CD4-positive, alpha-beta T cell treated with Interleukin-21 for 1 hour (primary cell): ENCODE results near the gene UBE2V1.

ENCODE experiments used
- DNase-seq: peaks from one replicate; pipeline ENCODE4 v3.0.0-alpha.2; 2020

UBE2V1 gene

GRCh38 chr20:50058662-50059402 lies 54.1 kb downstream of the UBE2V1 start:
- DNase-seq = no peak

DNA sequence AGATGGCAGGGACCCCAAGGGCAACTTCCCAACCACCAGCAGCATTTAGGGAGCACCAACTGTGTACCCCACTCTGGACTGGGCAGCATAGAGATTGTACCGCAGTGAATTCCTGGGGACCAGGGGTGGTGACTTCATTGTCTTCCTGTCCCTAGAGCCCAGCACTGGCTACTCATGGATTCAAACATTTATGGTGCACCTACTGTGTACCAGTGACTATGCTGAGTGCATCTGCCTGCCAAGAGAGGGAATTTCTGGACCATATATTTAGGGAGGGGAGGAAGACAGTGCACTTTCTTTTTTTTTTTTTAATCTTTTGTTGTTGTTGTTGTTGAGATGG lies 55.3 kb downstream of the UBE2V1 start:
- DNase-seq = no peak

- DNase-seq = no peak
These were observed 55.8 kb downstream of the UBE2V1 start for GRCh38 chr20:50056951-50057713.

- no peak for DNase-seq
These were observed 56.5 kb downstream of the UBE2V1 start for GRCh38 chr20:50056408-50056926.

DNA sequence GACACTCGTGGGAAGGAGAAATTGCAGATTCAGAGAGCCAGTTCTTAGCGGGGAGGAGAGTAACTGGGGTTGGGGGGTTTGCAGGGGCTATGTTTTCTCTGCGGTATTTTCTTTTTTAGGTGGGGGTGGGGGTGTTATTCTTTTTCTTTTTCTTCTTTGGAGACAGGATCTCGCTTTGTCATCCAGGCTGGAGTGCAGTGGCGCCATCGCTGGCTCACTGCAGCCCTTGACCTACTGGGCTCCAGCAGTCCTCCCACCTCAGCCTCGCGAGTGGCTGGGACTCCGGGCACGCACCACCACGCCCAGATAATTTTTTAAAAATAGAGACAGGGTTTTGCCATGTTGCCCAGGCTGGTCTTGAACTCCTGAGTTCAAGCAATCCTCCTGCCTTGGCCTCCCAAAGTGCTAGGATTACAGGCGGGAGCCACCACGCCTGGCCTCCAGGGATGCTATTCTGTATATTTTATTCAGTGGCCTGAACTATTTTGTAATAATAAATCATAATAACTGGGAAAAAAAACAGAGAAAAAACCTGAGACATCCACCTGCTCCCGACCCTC lies 57.3 kb downstream of the UBE2V1 start:
- no peak for DNase-seq

DNA sequence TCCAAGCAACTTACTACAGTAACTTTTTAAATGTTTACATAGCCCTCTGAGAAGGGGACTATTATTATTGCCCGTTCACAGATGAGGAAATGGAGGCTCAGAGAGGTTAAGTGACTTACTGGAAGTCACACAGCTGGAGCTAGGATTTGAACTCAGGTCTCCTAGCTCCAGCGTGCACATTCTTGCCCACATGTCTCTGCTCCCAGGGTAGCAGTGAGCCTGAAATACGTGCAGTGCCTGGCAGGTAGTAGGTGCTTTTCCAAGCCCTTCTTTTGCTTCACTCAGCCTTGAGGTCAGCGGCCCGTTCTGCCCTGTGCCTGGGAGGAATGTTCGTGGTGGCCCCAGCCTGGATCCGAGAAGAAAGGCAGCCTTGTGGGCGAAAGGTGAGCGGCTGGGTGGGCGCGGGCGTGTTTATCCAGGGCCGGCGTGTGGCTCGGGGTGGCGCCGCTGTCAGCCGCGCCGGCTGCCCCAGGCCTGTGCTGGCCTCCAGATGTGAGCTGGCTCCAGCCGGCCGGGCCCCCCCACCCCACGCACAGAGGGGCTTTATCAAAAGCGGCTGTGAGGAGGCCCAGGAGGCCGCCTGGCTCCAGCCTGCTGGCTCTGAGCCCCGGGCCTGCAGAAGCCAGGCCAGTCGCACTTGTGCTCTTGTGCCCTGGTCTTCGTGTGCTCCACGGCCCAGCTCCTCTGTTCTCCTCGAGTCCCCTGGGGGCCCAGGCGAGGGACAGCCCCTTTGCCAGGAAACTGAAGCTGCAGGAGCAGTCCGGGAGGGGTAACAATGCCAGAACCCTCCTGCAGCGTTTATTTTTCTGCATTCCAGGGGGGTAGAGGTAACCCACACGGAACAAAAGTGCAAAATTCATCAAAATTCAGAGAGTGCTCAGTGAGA lies 58.1 kb downstream of the UBE2V1 start:
- no peak for DNase-seq

GRCh38 chr20:50054231-50054547 lies 58.8 kb downstream of the UBE2V1 start:
- DNase-seq = no peak

GRCh38 chr20:50053362-50054230 lies 59.4 kb downstream of the UBE2V1 start:
- DNase-seq = no peak

DNA sequence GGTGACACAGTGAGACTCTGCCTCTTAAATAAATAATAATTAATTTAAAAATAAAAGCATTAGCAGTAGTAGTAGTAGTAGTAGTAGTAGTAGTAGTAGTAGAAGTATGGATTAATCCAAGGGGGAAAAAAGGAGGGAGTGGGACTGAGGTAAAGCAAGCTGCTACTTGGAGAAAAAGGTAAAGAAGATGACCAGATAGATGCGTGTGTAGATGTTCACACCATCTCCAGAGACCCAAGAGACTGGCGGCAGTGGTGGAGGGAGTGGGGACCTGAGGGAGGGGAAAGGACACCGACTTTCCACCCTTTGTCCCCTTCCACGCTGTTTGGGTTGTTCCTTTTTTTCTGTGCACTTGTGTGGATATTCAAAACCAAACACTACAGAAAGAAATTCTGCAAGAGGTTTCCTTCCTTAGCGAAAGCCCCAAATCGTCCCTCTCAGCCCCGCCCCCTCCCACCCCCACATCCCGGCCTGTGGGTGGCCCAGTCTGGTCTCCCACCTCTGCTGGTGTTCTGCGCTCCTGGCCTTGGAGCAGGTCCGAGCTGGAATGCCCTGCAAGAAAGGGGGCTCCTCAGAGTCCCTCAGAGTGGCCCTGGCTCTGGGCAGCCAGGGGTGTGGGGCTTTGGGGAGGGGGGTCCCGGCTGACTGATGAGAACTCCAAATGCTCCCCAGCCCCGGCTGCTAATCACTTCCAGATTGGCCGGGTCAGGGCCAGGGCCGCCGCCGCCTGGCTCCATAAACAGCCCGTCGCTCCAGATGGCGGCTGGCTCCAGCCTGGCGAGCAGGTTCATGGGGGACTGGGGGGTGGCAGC lies 60.2 kb downstream of the UBE2V1 start:
- DNase-seq = no peak

DNA sequence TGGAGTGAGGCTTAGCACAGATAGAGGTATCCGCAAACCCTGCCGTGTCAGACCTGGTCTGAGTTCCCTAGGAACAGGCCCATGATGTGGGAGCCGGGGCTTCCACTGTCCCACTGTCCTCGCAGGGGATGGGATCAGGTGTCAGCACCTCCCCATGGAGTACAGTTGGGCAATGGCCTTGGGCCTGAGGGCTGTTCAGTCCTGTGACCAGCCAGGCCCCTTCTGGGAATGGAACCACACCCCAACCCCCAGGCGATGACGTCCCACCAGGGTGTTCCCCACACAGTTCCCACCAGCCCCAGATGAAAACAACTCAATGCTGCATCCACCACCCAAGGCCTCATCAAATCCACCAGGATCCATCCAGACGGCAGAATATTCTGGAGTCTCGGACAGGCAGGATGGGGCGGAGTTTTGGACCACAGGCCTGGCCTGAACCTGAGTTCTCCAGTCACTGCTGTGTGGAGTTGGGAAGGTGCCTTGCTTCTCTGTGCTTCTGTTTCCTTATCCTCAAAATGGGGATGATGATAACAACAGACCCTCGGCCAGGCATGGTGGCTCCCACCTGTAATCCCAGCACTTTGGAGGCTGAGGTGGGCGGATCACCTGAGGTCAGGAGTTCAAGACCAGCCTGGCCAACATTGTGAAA lies 62.2 kb downstream of the UBE2V1 start:
- DNase-seq = no peak

- no peak for DNase-seq
These were observed 62.7 kb downstream of the UBE2V1 start for GRCh38 chr20:50050214-50050613.

DNA sequence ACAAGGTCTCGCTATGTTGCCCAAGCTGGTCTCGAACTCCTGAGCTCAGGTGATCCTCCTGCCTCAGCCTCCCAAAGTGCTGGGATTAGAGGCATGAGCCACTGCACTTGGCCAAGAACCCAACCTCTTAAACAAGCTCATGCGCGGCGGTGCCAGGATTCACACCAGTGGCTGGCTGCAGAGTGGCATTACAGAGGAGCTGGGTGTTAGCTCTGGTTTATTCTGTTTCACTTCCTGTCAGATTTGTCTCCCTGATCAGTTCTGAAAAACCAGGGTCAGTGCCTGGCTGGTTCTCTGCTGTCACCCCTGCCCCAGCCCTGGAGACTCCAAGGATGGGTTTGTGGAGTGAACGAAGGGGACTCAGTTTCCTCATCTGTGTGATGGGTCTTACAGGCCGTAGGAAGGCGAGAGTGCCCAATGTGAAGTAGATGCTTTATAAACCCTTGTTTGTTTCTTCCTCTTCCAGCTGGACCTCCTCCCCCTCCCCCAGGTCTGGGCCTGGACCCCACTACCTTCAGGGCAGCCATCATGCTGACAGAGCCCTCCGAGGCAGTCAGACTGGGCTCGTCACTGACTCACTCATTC lies 63.4 kb downstream of the UBE2V1 start:
- DNase-seq = no peak

DNA sequence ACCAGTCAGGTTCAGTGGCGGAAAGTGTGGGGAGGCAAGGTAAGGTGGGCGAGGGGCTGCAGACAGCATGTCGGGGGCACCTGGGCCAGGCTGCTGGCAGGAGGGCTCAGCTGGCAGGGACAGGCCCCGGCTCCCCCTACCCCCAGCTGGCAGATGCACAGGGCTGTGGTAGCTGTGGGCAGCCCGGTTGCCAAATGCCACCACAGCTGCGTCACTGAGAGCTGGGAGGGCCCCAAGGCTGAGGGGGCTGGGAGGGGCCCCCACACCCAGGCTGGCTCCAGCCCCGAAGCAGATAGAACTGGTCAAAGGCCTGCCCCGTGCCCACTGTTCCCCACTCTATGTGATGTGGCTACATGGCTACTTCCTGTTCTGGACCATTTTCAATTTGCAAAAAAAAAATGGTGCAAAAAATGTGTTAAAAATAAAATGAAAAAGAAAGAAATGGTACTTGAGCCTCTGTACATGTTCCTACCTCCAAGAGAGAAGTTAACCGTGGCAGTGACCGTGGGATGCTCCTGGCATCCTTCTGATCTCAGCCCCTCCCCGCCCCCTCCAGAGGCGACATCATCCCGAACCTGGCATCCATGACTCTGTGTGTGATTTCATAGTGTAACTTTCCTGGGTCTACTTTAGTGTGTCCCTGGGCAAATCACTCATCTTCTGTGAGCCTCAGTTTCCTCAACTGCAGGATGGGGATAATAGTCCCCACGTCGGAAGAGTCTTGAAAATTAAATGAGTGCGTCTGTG lies 64.4 kb downstream of the UBE2V1 start:
- DNase-seq = peak; percentile 41

- DNase-seq = no peak
These were observed 68.5 kb downstream of the UBE2V1 start for GRCh38 chr20:50044353-50044960.

- no peak for DNase-seq
These were observed 69.2 kb downstream of the UBE2V1 start for GRCh38 chr20:50043573-50044352.

DNA sequence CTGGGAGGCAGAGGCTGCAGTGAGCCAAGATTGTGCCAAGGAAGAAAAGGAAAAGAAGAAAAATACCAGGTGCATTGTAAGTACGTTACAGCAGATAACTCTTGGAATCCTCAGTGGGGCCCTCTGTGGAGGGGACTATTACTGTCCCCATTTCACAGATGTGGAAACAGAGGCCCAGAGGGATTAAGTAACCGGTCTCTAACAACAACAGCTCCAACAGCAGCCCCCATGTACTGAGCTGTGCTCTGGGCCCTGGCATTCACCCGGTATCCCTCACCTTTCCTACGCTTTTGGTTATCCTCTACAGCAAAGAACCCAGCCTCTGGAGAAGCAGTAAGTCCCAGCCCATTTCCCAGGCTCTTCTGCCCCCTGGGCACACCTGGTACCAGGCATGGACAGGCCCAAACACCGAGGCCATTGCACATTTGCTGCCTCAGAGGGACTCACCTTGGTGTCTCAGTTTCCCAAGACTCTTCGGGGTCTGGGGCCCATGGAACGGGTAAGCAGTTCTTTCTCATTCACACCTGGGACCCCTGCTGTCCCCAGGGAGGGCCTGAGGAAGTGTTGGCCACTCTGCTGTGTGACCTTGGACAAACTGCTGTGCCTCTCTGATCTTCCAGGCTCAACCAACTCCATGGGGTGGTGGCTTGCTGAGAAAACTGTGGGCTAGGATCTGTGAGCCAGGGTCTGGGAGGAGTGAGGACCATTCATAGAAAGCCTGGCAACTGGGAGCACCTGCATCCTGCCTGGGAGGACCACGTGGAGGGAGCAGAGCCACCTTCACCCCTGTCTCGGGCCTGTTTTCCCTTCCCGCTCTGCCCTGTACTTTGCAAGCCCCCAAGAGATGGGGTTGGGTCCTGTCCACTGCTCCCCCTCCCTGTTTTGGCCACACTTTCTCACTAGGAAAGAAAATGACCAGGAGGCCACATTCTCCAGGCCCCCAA lies 70.3 kb downstream of the UBE2V1 start:
- no peak for DNase-seq

DNA sequence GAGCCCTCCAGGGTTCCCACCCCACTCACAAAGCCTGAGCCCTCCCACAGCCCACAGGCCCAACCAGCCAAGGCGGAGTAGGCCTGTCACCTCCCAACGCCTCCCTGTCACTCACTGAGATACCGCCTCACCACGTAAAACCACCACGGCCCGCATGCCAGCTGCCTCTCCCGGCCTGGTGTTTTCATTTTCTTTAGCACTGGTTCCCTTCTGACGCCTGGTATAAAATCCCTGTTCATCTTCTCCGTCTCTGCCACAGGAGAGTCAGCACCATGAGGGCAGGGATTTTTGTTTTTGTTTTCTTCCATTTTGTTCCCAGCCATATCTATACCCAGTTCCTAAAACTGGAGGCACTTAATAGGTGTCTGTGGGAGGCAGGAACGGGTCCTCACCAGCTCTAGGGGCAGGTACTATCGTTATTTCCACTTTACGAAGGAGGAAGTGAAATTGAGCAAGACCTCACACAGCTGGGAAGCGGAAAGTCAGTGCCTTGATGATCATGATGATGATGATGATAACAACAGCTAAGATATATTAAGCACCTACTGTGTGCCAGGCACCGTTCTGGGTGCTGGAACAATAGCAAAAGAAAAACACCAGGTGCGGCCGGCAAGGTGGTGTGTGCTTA lies 71.6 kb downstream of the UBE2V1 start:
- peak; percentile 8 for DNase-seq
